GM19463 (cell line): ENCODE measurements around the gene TOB2.

Source experiments
- ATAC-seq: cut with Tn5 transposase; IDR thresholded peaks from one replicate; pipeline ENCODE4 v1.9.1; 2021; ENCODE audit warnings: mild to moderate bottlenecking, moderate library complexity; ENCODE audit not compliant: unreplicated experiment

Gene TOB2

DNA sequence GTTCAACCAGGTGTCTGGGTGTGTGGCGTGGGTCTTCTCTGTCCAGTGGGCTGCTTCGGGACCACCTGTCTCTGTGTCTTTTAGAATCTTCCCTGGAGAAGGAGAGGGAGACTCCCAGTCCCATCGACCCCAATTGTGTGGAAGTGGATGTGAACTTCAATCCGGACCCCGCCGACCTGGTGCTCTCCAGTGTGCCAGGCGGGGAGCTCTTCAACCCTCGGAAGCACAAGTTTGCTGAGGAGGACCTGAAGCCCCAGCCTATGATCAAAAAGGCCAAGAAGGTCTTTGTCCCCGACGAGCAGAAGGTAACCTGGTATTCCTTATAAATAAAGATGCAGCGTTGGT is 52.6 kb downstream of the TOB2 start:
- no peak for ATAC-seq

DNA sequence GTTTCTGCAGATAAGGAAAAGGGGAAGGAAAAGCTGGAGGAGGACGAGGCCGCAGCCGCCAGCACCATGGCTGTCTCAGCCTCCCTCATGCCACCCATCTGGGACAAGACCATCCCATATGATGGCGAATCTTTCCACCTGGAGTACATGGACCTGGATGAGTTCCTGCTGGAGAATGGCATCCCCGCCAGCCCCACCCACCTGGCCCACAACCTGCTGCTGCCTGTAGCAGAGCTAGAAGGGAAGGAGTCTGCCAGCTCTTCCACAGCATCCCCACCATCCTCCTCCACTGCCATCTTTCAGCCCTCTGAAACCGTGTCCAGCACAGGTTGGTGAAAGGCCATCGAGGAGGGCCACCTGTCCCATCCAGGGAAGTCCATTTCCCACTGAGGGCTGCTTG is 59.3 kb downstream of the TOB2 start:
- no peak for ATAC-seq

DNA sequence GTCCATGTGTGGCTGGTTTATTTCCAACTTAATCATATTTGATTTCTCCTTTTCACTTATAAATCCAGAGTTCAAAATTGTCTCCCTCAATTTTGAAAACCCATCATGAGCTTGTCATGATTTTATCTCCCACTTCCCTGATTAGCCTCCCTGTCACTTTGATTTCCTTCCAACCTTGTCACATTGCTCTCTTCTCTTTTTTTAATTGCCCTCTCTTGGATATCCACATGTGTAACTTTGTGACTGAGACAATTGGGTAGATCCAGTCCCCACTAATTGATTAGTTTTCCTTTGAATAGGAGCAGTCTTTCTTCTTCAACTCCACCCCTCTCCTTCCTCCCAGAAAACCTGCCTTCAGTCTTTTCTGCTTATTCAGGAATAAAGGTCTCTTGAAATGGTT is 62.5 kb downstream of the TOB2 start:
- ATAC-seq, result no peak
